WERI-Rb-1 (cell line): ENCODE measurements around the gene PTCHD1.
A peak's percentile ranks its signal among the peaks of the same experiment; 100 is the strongest.

Experiments
- DNase-seq: peaks from one replicate; pipeline ENCODE4 v3.0.0-alpha.2; 2020
- H3K27ac ChIP-seq: fragments of 250-450 bp; sonication (Bioruptor Pico); 2 replicates; pipeline ENCODE4 v1.5.1; 2020; ENCODE audit warnings: mild to moderate bottlenecking, moderate library complexity
- H3K27me3 ChIP-seq: fragments of 250-450 bp; sonication (Bioruptor Pico); 2 replicates; pipeline ENCODE4 v1.5.1; 2021; ENCODE audit warnings: mild to moderate bottlenecking, low read depth, moderate library complexity; ENCODE audit not compliant: insufficient read depth, severe bottlenecking
- H3K36me3 ChIP-seq: fragments of 250-450 bp; sonication (Bioruptor Pico); 2 replicates; pipeline ENCODE4 v1.5.1; 2020; ENCODE audit warnings: mild to moderate bottlenecking, moderate library complexity
- H3K4me3 ChIP-seq: 2 replicates; pipeline ENCODE4 v1.5.1; 2011; ENCODE audit warnings: low read depth, mild to moderate bottlenecking, control low read depth, low read length
- H3K9me3 ChIP-seq: fragments of 250-450 bp; sonication (Bioruptor Pico); 2 replicates; pipeline ENCODE4 v1.5.1; 2021; ENCODE audit warnings: mild to moderate bottlenecking, moderate library complexity; ENCODE audit not compliant: severe bottlenecking
- TF ChIP-seq, protein P1 (sequence below): IDR thresholded peaks from 2 replicates; pipeline ENCODE4 v1.5.1; 2011; ENCODE audit warnings: low read depth, mild to moderate bottlenecking, control low read depth, inconsistent platforms, low read length

Gene PTCHD1

DNA sequence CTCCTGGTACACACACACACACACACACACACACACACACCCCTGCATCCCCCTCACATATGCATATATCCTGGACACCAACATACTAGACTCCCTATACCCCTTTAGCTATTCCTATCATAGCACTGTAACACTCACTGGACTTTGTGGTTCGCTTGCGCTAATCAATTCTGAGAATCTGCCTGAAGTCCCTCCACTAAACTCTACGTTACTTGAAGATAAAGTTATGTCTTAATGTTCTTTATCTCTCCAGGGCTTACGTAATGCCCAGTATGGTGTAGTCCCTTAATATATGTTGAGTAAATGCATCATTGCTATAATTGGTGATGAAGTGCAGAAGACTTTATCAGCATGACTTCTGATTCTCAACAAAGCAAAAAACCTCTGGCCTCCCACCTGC is 32.3 kb downstream of the PTCHD1 start:
- Histone ChIP-seq H3K4me3 (no peak overlapping the region), H3K27me3 (peaks cover 3% of the 10 kb centered on the region), H3K9me3 (no peaks in the 10 kb centered on the region), H3K36me3 (no peaks in the 10 kb centered on the region), H3K27ac (no peak overlapping the region)
- TF ChIP-seq, protein P1, sequence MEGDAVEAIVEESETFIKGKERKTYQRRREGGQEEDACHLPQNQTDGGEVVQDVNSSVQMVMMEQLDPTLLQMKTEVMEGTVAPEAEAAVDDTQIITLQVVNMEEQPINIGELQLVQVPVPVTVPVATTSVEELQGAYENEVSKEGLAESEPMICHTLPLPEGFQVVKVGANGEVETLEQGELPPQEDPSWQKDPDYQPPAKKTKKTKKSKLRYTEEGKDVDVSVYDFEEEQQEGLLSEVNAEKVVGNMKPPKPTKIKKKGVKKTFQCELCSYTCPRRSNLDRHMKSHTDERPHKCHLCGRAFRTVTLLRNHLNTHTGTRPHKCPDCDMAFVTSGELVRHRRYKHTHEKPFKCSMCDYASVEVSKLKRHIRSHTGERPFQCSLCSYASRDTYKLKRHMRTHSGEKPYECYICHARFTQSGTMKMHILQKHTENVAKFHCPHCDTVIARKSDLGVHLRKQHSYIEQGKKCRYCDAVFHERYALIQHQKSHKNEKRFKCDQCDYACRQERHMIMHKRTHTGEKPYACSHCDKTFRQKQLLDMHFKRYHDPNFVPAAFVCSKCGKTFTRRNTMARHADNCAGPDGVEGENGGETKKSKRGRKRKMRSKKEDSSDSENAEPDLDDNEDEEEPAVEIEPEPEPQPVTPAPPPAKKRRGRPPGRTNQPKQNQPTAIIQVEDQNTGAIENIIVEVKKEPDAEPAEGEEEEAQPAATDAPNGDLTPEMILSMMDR = no peak
- no peak for DNase-seq

- no peak for DNase-seq
These were observed 34.4 kb downstream of the PTCHD1 start for GRCh38 chrX:23369027-23369426.

GRCh38 chrX:23372220-23372902 is 37.7 kb downstream of the PTCHD1 start:
- Histone ChIP-seq H3K4me3 (no peak overlapping the region), H3K9me3 (no peaks in the 10 kb centered on the region), H3K27ac (no peak overlapping the region), H3K36me3 (no peaks in the 10 kb centered on the region), H3K27me3 (peaks cover 15% of the 10 kb centered on the region)
- no peak for DNase-seq
- TF ChIP-seq, protein P1 = no peak

More at GRCh38 chrX:23369027-23369426, 34.4 kb downstream of the PTCHD1 start:
- Histone ChIP-seq H3K9me3 (no peaks in the 10 kb centered on the region), H3K4me3 (no peak overlapping the region), H3K36me3 (no peaks in the 10 kb centered on the region), H3K27me3 (peaks cover 12% of the 10 kb centered on the region), H3K27ac (no peak overlapping the region)
- TF ChIP-seq, protein P1 = no peak

GRCh38 chrX:23373129-23373804 is 38.6 kb downstream of the PTCHD1 start:
- no peak overlapping the region for H3K27ac ChIP-seq
- DNase-seq = no peak
- peaks cover 15% of the 10 kb centered on the region for H3K27me3 ChIP-seq
- H3K4me3 ChIP-seq = no peak overlapping the region
- no peaks in the 10 kb centered on the region for H3K36me3 ChIP-seq
- TF ChIP-seq, protein P1 = no peak
- H3K9me3 ChIP-seq = no peaks in the 10 kb centered on the region

GRCh38 chrX:23374291-23374690 is 39.6 kb downstream of the PTCHD1 start:
- H3K27me3 ChIP-seq = peaks cover 15% of the 10 kb centered on the region
- peak; percentile 34 for DNase-seq
- H3K27ac ChIP-seq = no peak overlapping the region
- no peak overlapping the region for H3K4me3 ChIP-seq
- H3K36me3 ChIP-seq = no peaks in the 10 kb centered on the region
- TF ChIP-seq, protein P1 = no peak
- H3K9me3 ChIP-seq = no peaks in the 10 kb centered on the region

DNA sequence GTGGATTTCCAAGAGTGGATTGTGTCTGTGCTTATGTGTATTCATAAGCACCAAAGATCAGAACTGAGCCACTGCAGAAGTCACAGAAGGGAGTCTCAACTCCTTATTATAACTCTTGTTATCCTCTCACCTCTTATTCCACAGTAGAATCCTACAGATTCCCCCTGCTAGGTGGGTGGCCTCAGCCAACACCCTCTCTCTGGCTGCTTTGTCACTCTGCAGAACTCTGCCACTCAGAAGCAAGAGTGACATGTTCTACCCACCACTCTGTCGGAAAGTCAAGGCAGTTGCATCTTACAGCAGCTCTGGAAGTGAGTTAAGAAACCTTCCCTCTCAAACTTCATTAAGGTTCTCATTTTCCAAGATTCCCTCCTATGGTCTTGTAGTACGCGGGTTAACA is 41.9 kb downstream of the PTCHD1 start:
- TF ChIP-seq, protein P1 = no peak
- no peaks in the 10 kb centered on the region for H3K9me3 ChIP-seq
- H3K27ac ChIP-seq = no peak overlapping the region
- no peak overlapping the region for H3K4me3 ChIP-seq
- DNase-seq = no peak
- no peaks in the 10 kb centered on the region for H3K36me3 ChIP-seq
- peaks cover 17% of the 10 kb centered on the region for H3K27me3 ChIP-seq
